ENCODE measurements around the gene TRIM17. TPM values are rescaled to one million over a fixed set of nuclear protein-coding genes. Genes with fewer than 3 reads are reported as not detected.
A peak's percentile ranks its signal among the peaks of the same experiment; 100 is the strongest.

TRIM17 gene
- total and polyA plus RNA-seq, 9 of the 15 experiments (the other 6 are each of a cell fraction or from before 2014, with no cell fraction given) = not detected

DNA sequence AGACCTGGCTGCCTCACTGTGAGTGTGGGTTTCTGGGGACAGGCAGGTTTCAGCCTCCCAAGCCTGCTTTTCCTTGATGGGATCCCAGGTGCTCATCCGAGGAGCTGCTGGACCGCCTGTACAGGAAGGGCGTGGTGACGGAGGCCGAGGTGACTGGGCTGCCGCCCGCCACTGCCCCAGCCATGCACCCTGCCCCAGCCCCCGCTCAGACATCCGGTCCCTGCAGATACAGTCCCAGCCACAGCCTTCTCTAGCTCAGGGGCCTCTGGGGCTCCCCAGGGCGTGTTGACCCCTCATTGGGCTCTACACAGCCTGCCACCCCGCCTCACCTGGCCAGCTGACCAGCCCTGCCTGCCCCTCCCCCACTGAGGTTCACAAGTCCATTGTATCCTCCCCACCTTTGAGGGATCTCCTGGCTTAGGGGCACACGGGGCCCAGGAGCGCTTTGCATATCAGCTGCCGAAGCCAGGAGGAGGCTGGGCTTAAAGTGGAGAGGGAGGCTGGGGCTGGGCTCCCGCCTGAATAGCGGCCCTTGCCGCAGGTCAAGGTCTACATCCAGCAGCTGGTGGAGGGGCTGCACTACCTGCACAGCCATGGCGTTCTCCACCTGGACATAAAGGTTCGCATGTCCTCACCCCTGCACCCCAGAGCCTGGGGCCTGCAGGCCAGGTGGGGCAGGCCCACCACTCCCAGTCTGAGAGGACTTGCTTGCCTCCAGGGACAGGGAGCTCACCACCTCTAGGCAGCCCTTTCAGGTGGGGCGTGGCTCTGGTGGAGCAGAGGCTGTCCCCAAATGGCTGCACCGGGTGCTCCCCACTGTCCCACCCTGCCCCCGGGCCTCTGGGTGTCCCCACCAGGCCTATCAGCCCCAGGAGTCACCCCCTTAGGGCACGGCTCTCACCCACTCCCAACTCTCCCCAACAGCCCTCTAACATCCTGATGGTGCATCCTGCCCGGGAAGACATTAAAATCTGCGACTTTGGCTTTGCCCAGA lies 48.6 kb downstream of the TRIM17 start (continued):
- TF ChIP-seq ZKSCAN1 (IDR thresholded peaks at IDR 0.05; ENCODE audit: low read depth, low read length) (0 out of 2 replicates have a peak, but pooled peaks have one; percentile 33), TAF1 (IDR thresholded peaks at IDR 0.05; ENCODE audit: control insufficient read depth, extremely low read depth, insufficient read depth, low read length, severe bottlenecking) (peak; percentile 28), ZNF133 (CRISPR knock-in tag; IDR thresholded peaks at IDR 0.05) (0 out of 2 replicates have a peak, but pooled peaks have one; percentile 59), JUND (IDR thresholded peaks at IDR 0.05; ENCODE audit: borderline replicate concordance, low read depth, low read length) (peak; percentile 67), JUND (tag; IDR thresholded peaks at IDR 0.05; ENCODE audit: borderline replicate concordance, low read depth, low read length) (no peak; the same call in 2 of the 3 replicates), POLR2G (IDR thresholded peaks at IDR 0.05; ENCODE audit: low read depth, low read length) (peak; percentile 85), PHB2 (IDR thresholded peaks at IDR 0.05; ENCODE audit: low read depth) (no peak), HMGN3 (IDR thresholded peaks at IDR 0.05; ENCODE audit: borderline replicate concordance, extremely low read depth, insufficient read length, low read depth, low read length) (peak; percentile 96), RCOR1 (IDR thresholded peaks at IDR 0.05; ENCODE audit: borderline replicate concordance in 1 of 2, low read depth in 2 of 2, low read length in 2 of 2) (peak in 1 of 2 experiments; percentile 76; a peak in 3 of 4 replicates), EGR1 (conservative IDR thresholded peaks at IDR 0.05) (peak; percentile 81), ZFP36 (IDR thresholded peaks at IDR 0.05; ENCODE audit: low read depth, low read length, partially characterized antibody) (peak; percentile 90), YY1 (IDR thresholded peaks at IDR 0.05; ENCODE audit: borderline replicate concordance in 1 of 3, control insufficient read depth in 1 of 3, extremely low read depth in 1 of 3, insufficient read depth in 3 of 3, insufficient read length in 1 of 3, insufficient replicate concordance in 2 of 3, low read depth in 1 of 3, low read length in 2 of 3) (peak in 2 of 3 experiments; percentile 11 to 54), HDAC2 (IDR thresholded peaks at IDR 0.05) (peak; percentile 96)
- TF ChIP-seq, protein P1, sequence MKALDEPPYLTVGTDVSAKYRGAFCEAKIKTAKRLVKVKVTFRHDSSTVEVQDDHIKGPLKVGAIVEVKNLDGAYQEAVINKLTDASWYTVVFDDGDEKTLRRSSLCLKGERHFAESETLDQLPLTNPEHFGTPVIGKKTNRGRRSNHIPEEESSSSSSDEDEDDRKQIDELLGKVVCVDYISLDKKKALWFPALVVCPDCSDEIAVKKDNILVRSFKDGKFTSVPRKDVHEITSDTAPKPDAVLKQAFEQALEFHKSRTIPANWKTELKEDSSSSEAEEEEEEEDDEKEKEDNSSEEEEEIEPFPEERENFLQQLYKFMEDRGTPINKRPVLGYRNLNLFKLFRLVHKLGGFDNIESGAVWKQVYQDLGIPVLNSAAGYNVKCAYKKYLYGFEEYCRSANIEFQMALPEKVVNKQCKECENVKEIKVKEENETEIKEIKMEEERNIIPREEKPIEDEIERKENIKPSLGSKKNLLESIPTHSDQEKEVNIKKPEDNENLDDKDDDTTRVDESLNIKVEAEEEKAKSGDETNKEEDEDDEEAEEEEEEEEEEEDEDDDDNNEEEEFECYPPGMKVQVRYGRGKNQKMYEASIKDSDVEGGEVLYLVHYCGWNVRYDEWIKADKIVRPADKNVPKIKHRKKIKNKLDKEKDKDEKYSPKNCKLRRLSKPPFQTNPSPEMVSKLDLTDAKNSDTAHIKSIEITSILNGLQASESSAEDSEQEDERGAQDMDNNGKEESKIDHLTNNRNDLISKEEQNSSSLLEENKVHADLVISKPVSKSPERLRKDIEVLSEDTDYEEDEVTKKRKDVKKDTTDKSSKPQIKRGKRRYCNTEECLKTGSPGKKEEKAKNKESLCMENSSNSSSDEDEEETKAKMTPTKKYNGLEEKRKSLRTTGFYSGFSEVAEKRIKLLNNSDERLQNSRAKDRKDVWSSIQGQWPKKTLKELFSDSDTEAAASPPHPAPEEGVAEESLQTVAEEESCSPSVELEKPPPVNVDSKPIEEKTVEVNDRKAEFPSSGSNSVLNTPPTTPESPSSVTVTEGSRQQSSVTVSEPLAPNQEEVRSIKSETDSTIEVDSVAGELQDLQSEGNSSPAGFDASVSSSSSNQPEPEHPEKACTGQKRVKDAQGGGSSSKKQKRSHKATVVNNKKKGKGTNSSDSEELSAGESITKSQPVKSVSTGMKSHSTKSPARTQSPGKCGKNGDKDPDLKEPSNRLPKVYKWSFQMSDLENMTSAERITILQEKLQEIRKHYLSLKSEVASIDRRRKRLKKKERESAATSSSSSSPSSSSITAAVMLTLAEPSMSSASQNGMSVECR (CRISPR knock-in tag; IDR thresholded peaks at IDR 0.05) = peak; percentile 70
- TF ChIP-seq, protein P2, sequence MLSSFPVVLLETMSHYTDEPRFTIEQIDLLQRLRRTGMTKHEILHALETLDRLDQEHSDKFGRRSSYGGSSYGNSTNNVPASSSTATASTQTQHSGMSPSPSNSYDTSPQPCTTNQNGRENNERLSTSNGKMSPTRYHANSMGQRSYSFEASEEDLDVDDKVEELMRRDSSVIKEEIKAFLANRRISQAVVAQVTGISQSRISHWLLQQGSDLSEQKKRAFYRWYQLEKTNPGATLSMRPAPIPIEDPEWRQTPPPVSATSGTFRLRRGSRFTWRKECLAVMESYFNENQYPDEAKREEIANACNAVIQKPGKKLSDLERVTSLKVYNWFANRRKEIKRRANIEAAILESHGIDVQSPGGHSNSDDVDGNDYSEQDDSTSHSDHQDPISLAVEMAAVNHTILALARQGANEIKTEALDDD (IDR thresholded peaks at IDR 0.05) = 0 out of 2 replicates have a peak, but pooled peaks have one; percentile 15

Measured in K562 (cell line).